ENCODE results near the gene LAMA3. TPM values are rescaled to one million over a fixed set of nuclear protein-coding genes. Genes with fewer than 3 reads are reported as not detected.
"Not testable (repeated sequence)": the region's sequence is repeated elsewhere in the genome, so short reads cannot be mapped to it uniquely, and the experiment has no call there.

The LAMA3 gene
- total RNA-seq, 1 donor from 2014 or later, result 8.4 TPM

DNA sequence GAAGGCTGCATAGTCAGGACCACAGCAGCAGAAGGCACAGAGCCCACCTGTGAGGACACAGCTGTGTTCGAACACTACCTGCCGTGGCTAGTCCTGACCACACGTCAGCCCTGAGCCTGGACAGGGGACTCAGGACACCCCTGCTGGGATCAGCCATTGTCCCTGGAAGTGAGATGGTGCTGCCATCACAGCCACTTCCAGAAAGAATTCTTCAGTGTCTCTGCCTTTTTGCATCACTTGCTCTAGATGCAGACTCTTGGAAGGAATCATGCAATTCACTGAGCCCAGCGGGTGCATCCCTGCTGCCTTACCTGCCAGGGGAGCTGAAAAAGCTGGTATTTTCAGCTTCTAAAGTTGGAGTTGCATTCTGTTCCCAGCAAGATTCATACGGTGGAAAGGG lies 49.3 kb downstream of the LAMA3 start:
- Histone ChIP-seq H3K4me1 (ENCODE audit: control insufficient read depth in 3 of 3, insufficient read depth in 3 of 3, low read length in 3 of 3) (peaks cover 0 to 2% (median 0%) of the 10 kb centered on the region in 3 donors), H3K27ac (ENCODE audit: low read depth, low read length) (no peak overlapping the region), H3K36me3 (ENCODE audit: control insufficient read depth in 3 of 3, insufficient read depth in 3 of 3, low read length in 3 of 3) (no peaks in the 10 kb centered on the region), H3K27me3 (ENCODE audit: control insufficient read depth in 3 of 3, insufficient read depth in 3 of 3, low read length in 3 of 3) (peaks cover 0 to 6% (median 0%) of the 10 kb centered on the region in 3 donors), H3K9ac (ENCODE audit: low read depth in 1 of 3, low read length in 3 of 3) (no peak overlapping the region), H3K9me3 (ENCODE audit: control insufficient read depth in 3 of 3, low read length in 3 of 3) (no peaks in the 10 kb centered on the region), H3K4me3 (ENCODE audit: low read length in 3 of 3) (no peak overlapping the region)

DNA sequence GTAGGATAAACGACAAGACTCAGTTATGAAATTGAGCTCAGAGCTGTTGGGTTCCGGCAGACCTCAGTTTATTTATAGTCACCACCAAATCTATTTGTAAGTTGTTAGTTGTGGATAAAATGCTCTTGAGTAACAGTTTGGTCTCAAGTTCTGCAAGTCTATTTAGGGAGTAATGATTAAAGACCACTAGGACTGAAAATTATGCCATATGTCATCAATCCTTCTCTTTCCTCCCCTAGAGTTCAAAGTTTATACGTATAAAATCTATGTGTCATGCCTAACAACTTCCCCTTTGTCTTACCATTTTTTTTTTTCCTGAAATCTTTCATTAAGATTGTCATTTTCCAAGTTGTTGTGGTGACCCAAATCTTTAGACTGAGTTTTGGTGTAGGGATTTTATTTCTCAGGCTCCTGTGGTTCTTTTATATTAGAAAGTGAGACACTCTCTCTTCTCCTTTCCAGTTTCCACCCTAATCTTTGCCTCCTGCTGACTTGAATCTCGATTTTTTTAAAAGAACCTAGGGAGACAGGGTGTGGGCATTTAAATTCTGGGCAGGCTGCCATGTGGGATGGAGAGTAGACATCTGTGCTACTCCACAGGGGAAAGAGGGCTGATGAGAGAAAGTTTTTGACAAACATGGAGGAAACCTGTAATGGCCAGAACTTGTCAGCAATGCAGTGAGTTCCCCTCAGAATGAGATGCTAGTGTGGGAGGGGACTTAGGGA lies 51.0 kb downstream of the LAMA3 start:
- Histone ChIP-seq H3K4me1 (ENCODE audit: control insufficient read depth in 3 of 3, insufficient read depth in 3 of 3, low read length in 3 of 3) (peaks cover 0 to 2% (median 0%) of the 10 kb centered on the region in 3 donors), H3K9me3 (ENCODE audit: control insufficient read depth in 3 of 3, low read length in 3 of 3) (no peaks in the 10 kb centered on the region), H3K27me3 (ENCODE audit: control insufficient read depth in 3 of 3, insufficient read depth in 3 of 3, low read length in 3 of 3) (peaks cover 0 to 6% (median 0%) of the 10 kb centered on the region in 3 donors), H3K36me3 (ENCODE audit: control insufficient read depth in 3 of 3, insufficient read depth in 3 of 3, low read length in 3 of 3) (no peaks in the 10 kb centered on the region), H3K27ac (ENCODE audit: low read depth, low read length) (no peak overlapping the region), H3K4me3 (ENCODE audit: low read length in 3 of 3) (no peak overlapping the region), H3K9ac (ENCODE audit: low read depth in 1 of 3, low read length in 3 of 3) (no peak overlapping the region)

DNA sequence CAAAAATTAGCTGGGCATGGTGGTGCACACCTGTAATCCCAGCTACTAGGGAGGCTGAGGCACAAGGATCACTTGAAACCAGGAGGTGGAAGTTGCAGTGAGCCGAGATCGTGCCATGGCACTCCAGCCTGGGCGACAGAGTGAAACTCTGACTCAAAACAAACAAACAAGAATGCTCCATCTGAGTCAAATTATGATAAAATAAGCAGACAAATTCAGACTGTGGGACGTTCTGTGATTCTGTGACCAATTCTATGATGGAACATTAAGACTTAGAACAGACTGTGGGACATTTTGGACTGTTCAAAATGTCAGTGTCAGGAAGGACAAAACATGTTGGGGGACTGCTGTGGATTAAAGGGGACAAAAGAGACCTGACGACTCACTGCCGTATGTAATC lies 52.7 kb downstream of the LAMA3 start:
- H3K27ac ChIP-seq (ENCODE audit: low read depth, low read length); H3K9me3 ChIP-seq (ENCODE audit: control insufficient read depth in 3 of 3, low read length in 3 of 3); H3K36me3 ChIP-seq (ENCODE audit: control insufficient read depth in 3 of 3, insufficient read depth in 3 of 3, low read length in 3 of 3); H3K4me1 ChIP-seq (ENCODE audit: control insufficient read depth in 3 of 3, insufficient read depth in 3 of 3, low read length in 3 of 3); H3K9ac ChIP-seq (ENCODE audit: low read depth in 1 of 3, low read length in 3 of 3); H3K4me3 ChIP-seq (ENCODE audit: low read length in 3 of 3); H3K27me3 ChIP-seq (ENCODE audit: control insufficient read depth in 3 of 3, insufficient read depth in 3 of 3, low read length in 3 of 3): not testable (repeated sequence)

GRCh38 chr18:23743733-23744333 lies 54.6 kb downstream of the LAMA3 start:
- Histone ChIP-seq H3K36me3 (ENCODE audit: control insufficient read depth in 3 of 3, insufficient read depth in 3 of 3, low read length in 3 of 3) (no peaks in the 10 kb centered on the region), H3K9ac (ENCODE audit: low read depth in 1 of 3, low read length in 3 of 3) (no peak overlapping the region), H3K4me3 (ENCODE audit: low read length in 3 of 3) (no peak overlapping the region), H3K4me1 (ENCODE audit: control insufficient read depth in 3 of 3, insufficient read depth in 3 of 3, low read length in 3 of 3) (peaks cover 0 to under 1% (median 0%) of the 10 kb centered on the region in 3 donors), H3K27me3 (ENCODE audit: control insufficient read depth in 3 of 3, insufficient read depth in 3 of 3, low read length in 3 of 3) (no peaks in the 10 kb centered on the region), H3K27ac (ENCODE audit: low read depth, low read length) (no peak overlapping the region), H3K9me3 (ENCODE audit: control insufficient read depth in 3 of 3, low read length in 3 of 3) (no peaks in the 10 kb centered on the region)

DNA sequence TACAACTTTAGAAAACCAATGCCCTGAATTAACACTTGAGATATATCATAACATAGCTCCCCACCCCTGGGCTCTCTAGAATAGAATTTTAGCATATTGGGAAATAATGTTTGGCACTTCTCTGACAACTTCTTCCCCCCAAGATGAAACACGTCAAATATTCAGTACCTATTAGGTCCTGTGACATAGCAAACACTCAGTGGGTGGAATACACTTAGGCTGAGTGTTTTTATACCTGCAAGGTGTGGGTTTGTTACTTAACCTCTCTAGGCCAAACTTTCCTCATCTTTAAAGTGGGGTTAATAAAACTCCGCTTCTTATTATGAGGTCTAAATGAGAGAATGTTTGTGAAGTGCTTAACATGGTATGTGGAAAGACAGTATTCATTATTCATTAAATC lies 56.1 kb downstream of the LAMA3 start:
- no peaks in the 10 kb centered on the region for H3K27me3 ChIP-seq (ENCODE audit: control insufficient read depth in 3 of 3, insufficient read depth in 3 of 3, low read length in 3 of 3)
- no peak overlapping the region for H3K4me3 ChIP-seq (ENCODE audit: low read length in 3 of 3)
- H3K36me3 ChIP-seq (ENCODE audit: control insufficient read depth in 3 of 3, insufficient read depth in 3 of 3, low read length in 3 of 3), result no peaks in the 10 kb centered on the region
- no peak overlapping the region for H3K27ac ChIP-seq (ENCODE audit: low read depth, low read length)
- H3K9ac ChIP-seq (ENCODE audit: low read depth in 1 of 3, low read length in 3 of 3), result no peak overlapping the region
- no peaks in the 10 kb centered on the region for H3K4me1 ChIP-seq (ENCODE audit: control insufficient read depth in 3 of 3, insufficient read depth in 3 of 3, low read length in 3 of 3)
- H3K9me3 ChIP-seq (ENCODE audit: control insufficient read depth in 3 of 3, low read length in 3 of 3), result no peaks in the 10 kb centered on the region

- Histone ChIP-seq H3K27ac (ENCODE audit: low read depth, low read length) (no peak overlapping the region), H3K4me1 (ENCODE audit: control insufficient read depth in 3 of 3, insufficient read depth in 3 of 3, low read length in 3 of 3) (no peaks in the 10 kb centered on the region), H3K4me3 (ENCODE audit: low read length in 3 of 3) (no peak overlapping the region), H3K36me3 (ENCODE audit: control insufficient read depth in 3 of 3, insufficient read depth in 3 of 3, low read length in 3 of 3) (no peaks in the 10 kb centered on the region), H3K9me3 (ENCODE audit: control insufficient read depth in 3 of 3, low read length in 3 of 3) (no peaks in the 10 kb centered on the region), H3K27me3 (ENCODE audit: control insufficient read depth in 3 of 3, insufficient read depth in 3 of 3, low read length in 3 of 3) (no peaks in the 10 kb centered on the region), H3K9ac (ENCODE audit: low read depth in 1 of 3, low read length in 3 of 3) (no peak overlapping the region)
These were observed 57.6 kb downstream of the LAMA3 start for GRCh38 chr18:23746851-23747250.

DNA sequence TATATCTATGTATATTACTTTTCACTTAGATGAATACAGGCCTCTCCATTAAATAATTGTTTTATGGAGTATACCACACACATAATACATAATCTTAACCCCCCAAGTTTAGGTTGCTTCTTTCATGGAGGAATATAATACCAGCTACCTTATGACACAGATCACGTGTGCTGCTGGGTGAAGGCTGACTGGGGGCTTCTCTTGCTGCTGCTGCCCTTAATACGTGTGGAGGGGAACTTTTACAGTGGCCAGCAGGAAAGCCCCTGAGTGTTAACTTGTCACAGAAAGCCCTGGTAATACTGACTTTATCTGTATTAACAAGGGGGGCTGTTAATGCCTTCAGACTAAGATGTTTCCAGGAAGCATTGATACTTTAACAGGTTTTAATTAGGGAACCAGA lies 63.1 kb downstream of the LAMA3 start:
- H3K36me3 ChIP-seq (ENCODE audit: control insufficient read depth in 3 of 3, insufficient read depth in 3 of 3, low read length in 3 of 3), result peaks cover 0 to 2% (median 0%) of the 10 kb centered on the region in 3 donors
- no peak overlapping the region for H3K9ac ChIP-seq (ENCODE audit: low read depth in 1 of 3, low read length in 3 of 3)
- H3K27ac ChIP-seq (ENCODE audit: low read depth, low read length), result no peak overlapping the region
- no peak overlapping the region for H3K4me3 ChIP-seq (ENCODE audit: low read length in 3 of 3)
- H3K4me1 ChIP-seq (ENCODE audit: control insufficient read depth in 3 of 3, insufficient read depth in 3 of 3, low read length in 3 of 3), result no peaks in the 10 kb centered on the region
- H3K9me3 ChIP-seq (ENCODE audit: control insufficient read depth in 3 of 3, low read length in 3 of 3), result no peaks in the 10 kb centered on the region
- H3K27me3 ChIP-seq (ENCODE audit: control insufficient read depth in 3 of 3, insufficient read depth in 3 of 3, low read length in 3 of 3), result no peaks in the 10 kb centered on the region

GRCh38 chr18:23752796-23753195 lies 63.5 kb downstream of the LAMA3 start:
- Histone ChIP-seq H3K9ac (ENCODE audit: low read depth in 1 of 3, low read length in 3 of 3) (no peak overlapping the region), H3K4me3 (ENCODE audit: low read length in 3 of 3) (no peak overlapping the region), H3K36me3 (ENCODE audit: control insufficient read depth in 3 of 3, insufficient read depth in 3 of 3, low read length in 3 of 3) (peaks cover 0 to 2% (median 0%) of the 10 kb centered on the region in 3 donors), H3K9me3 (ENCODE audit: control insufficient read depth in 3 of 3, low read length in 3 of 3) (no peaks in the 10 kb centered on the region), H3K27me3 (ENCODE audit: control insufficient read depth in 3 of 3, insufficient read depth in 3 of 3, low read length in 3 of 3) (no peaks in the 10 kb centered on the region), H3K4me1 (ENCODE audit: control insufficient read depth in 3 of 3, insufficient read depth in 3 of 3, low read length in 3 of 3) (no peaks in the 10 kb centered on the region), H3K27ac (ENCODE audit: low read depth, low read length) (no peak overlapping the region)

DNA sequence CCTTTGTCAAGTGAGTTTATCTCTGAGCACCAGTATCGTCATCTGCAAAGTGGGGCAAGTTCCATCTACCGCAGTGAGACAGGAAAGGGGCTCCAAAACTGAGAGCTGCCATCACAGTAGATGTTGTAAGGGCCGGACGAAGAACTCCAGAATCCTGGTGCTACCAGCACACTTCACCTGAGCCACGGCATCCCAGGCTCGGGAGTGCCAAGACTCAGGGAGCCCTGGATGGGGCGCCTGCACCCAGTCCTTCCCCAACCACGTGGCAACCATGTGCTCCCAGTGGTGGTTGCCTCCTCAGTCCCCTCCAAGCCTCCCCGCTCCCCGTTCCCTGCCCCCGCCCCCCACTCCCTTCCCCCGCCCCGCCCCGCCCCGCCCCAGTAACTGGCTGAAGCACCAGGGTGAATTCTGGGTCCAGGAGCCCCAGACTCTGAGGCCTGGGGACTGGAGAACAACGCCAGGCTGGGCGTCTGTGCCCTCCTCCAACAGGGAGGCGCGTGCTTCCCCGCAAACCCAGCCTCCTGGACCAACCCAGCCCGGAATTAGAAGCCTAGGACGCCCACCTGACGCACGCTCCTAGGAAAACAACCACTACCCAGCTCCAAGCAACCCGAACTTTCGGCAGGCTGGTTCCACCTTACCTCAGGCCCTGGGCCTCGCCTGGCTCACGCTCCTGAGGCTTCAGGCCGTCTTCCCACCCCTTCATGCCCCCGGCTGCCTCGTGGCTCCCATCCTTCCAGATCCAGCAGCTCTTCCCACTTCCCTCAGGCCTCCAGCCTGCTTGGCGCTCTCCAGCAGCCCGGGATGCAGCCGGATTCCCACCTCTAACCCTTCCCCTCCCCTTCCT lies 67.6 kb downstream of the LAMA3 start:
- no peaks in the 10 kb centered on the region for H3K9me3 ChIP-seq (ENCODE audit: control insufficient read depth in 3 of 3, low read length in 3 of 3)
- no peak overlapping the region for H3K9ac ChIP-seq (ENCODE audit: low read depth in 1 of 3, low read length in 3 of 3)
- no peak overlapping the region for H3K27ac ChIP-seq (ENCODE audit: low read depth, low read length)
- no peaks in the 10 kb centered on the region for H3K4me1 ChIP-seq (ENCODE audit: control insufficient read depth in 3 of 3, insufficient read depth in 3 of 3, low read length in 3 of 3)
- peaks cover 0 to 2% (median 0%) of the 10 kb centered on the region in 3 donors for H3K36me3 ChIP-seq (ENCODE audit: control insufficient read depth in 3 of 3, insufficient read depth in 3 of 3, low read length in 3 of 3)
- H3K27me3 ChIP-seq (ENCODE audit: control insufficient read depth in 3 of 3, insufficient read depth in 3 of 3, low read length in 3 of 3), result no peaks in the 10 kb centered on the region
- H3K4me3 ChIP-seq (ENCODE audit: low read length in 3 of 3), result no peak overlapping the region

GRCh38 chr18:23757437-23757733 lies 68.1 kb downstream of the LAMA3 start:
- Histone ChIP-seq H3K27me3 (ENCODE audit: control insufficient read depth in 3 of 3, insufficient read depth in 3 of 3, low read length in 3 of 3) (no peaks in the 10 kb centered on the region), H3K27ac (ENCODE audit: low read depth, low read length) (no peak overlapping the region), H3K36me3 (ENCODE audit: control insufficient read depth in 3 of 3, insufficient read depth in 3 of 3, low read length in 3 of 3) (peaks cover 0 to 2% (median 0%) of the 10 kb centered on the region in 3 donors), H3K4me3 (ENCODE audit: low read length in 3 of 3) (no peak overlapping the region), H3K9ac (ENCODE audit: low read depth in 1 of 3, low read length in 3 of 3) (no peak overlapping the region), H3K9me3 (ENCODE audit: control insufficient read depth in 3 of 3, low read length in 3 of 3) (no peaks in the 10 kb centered on the region), H3K4me1 (ENCODE audit: control insufficient read depth in 3 of 3, insufficient read depth in 3 of 3, low read length in 3 of 3) (no peaks in the 10 kb centered on the region)

Data from skeletal muscle tissue (tissue), 4 donors.